Left cardiac atrium (tissue), 4 donors: ENCODE results near the gene TPSD1. TPM values are rescaled to one million over a fixed set of nuclear protein-coding genes. Genes with fewer than 3 reads are reported as not detected.
A peak's percentile ranks its signal among the peaks of the same experiment; 100 is the strongest.

Experiments used
- ATAC-seq, 2 donors: fragments of 200-7000 bp; cut with Tn5 transposase; one replicate each; pipeline ENCODE4 v1.9.1; 2020; ENCODE audit warnings: mild to moderate bottlenecking in 2 of 2, moderate library complexity in 2 of 2
- DNase-seq: peaks from one replicate; pipeline ENCODE4 v3.0.0-alpha.2; 2020
- intact Hi-C, 2 donors: fragments of 100-400 bp; cut with DNase I; formaldehyde crosslinking; loops; one replicate each; pipeline versions ENCODE4 v1.14.1 to v1.15.1; 2022 to 2023
- total RNA-seq, 2 donors: library from RNA; stranded (reverse); fragmentation: NEBNext Ultra II Directional; extraction: Animal tissue kit (Norgen Biotek cat#: 25700); gene quantifications; one replicate each; pipeline ENCODE4 v1.2.1, GENCODE V29; 2021
- donor health status: DM: no; HTN: yes; CAD: no.
- donor health status: DM: no; HTN: yes; CAD: no; lungs with severe emphysema.
- donor health status: DM: yes; HTN: yes; CAD: no.
- donor health status: Dilated cardiomyopathy.

Gene TPSD1
- total RNA-seq, 2 donors from 2014 or later: 0.91 TPM; not detected in 1

GRCh38 chr16:1308036-1308976 is 52.4 kb downstream of the TPSD1 start:
- intact Hi-C loops: no loop called here
- ATAC-seq (peak; percentile 38 to 49), DNase-seq (no peak)

Other genes starting within 250 kb of the TPSD1 start
- 10 to 100 TPM in 1 of 2 donors, 1 to 10 TPM in 1; 1.3 to 10.7 TPM for gene SSTR5, start 183.3 kb upstream of the TPSD1 start, total RNA-seq
- gene C1QTNF8, start 159.8 kb upstream of the TPSD1 start, total RNA-seq: not detected
- gene CACNA1H, start 103.0 kb upstream of the TPSD1 start, total RNA-seq: 1 to 10 TPM; 6.0 to 7.1 TPM
- under 1 TPM in 1 of 2 donors, not detected in 1; 0.21 TPM for gene TPSG1, start 30.8 kb upstream of the TPSD1 start, total RNA-seq
- 10 to 100 TPM in 1 of 2 donors, 1 to 10 TPM in 1; 9.3 to 18.9 TPM for gene TPSB2, start 25.9 kb upstream of the TPSD1 start, total RNA-seq
- 10 to 100 TPM in 1 of 2 donors, 1 to 10 TPM in 1; 2.1 to 17.3 TPM for gene TPSAB1, start 15.4 kb upstream of the TPSD1 start, total RNA-seq
- gene UBE2I, start 53.6 kb downstream of the TPSD1 start, total RNA-seq: 10 to 100 TPM; 74.3 to 80.8 TPM
- 1 to 10 TPM in 1 of 2 donors, under 1 TPM in 1; 0.99 to 2.7 TPM for gene BAIAP3, start 77.6 kb downstream of the TPSD1 start, total RNA-seq
- gene TSR3, start 95.8 kb downstream of the TPSD1 start, total RNA-seq: 10 to 100 TPM; 44.5 to 59.1 TPM
- gene GNPTG, start 95.9 kb downstream of the TPSD1 start, total RNA-seq: 10 to 100 TPM; 44.1 to 44.3 TPM
- 10 to 100 TPM in 1 of 2 donors, 1 to 10 TPM in 1; 6.4 to 13.6 TPM for gene UNKL, start 158.6 kb downstream of the TPSD1 start, total RNA-seq
- 10 to 100 TPM; 10.0 to 13.0 TPM for gene UQCC4, start 164.7 kb downstream of the TPSD1 start, total RNA-seq
- not detected for gene PERCC1, start 175.0 kb downstream of the TPSD1 start, total RNA-seq
- gene CCDC154, start 188.5 kb downstream of the TPSD1 start, total RNA-seq: 1 to 10 TPM in 1 of 2 donors, under 1 TPM in 1; 0.68 to 1.1 TPM
- 10 to 100 TPM; 43.0 to 49.7 TPM for gene CLCN7, start 219.0 kb downstream of the TPSD1 start, total RNA-seq
- under 1 TPM in 1 of 2 donors, not detected in 1; 0.21 TPM for gene PTX4, start 232.9 kb downstream of the TPSD1 start, total RNA-seq
- 10 to 100 TPM; 17.9 to 22.2 TPM for gene TELO2, start 237.3 kb downstream of the TPSD1 start, total RNA-seq